K562 (cell line): ENCODE measurements around the gene ACY1. TPM values are rescaled to one million over a fixed set of nuclear protein-coding genes. Genes with fewer than 3 reads are reported as not detected.
A peak's percentile ranks its signal among the peaks of the same experiment; 100 is the strongest.

Experiments used
- ARID1B ChIP-seq: fragments of 450-650 bp; IDR thresholded peaks from 2 replicates; pipeline ENCODE4 v1.6.1; 2016; ENCODE audit warnings: antibody characterized with exemption, mild to moderate bottlenecking, inconsistent platforms
- BACH1 ChIP-seq: fragments of 200-800 bp; sonication (Bioruptor generic); IDR thresholded peaks from 2 replicates; pipeline ENCODE4 v1.6.1; 2016; ENCODE audit warnings: missing genetic modification characterization, missing compliant biosample characterization
- CREM ChIP-seq: IDR thresholded peaks from 2 replicates; pipeline ENCODE4 v1.6.1; 2014; ENCODE audit warnings: antibody characterized with exemption, low read depth
- CTBP1 ChIP-seq: fragments of 450-650 bp; IDR thresholded peaks from 2 replicates; pipeline ENCODE4 v1.6.1; 2016; ENCODE audit warnings: borderline replicate concordance
- DPF2 ChIP-seq: fragments of 450-650 bp; IDR thresholded peaks from 2 replicates; pipeline ENCODE4 v1.6.1; 2016
- ETS2 ChIP-seq: IDR thresholded peaks from 2 replicates; pipeline ENCODE4 v1.6.1; 2016; ENCODE audit warnings: borderline replicate concordance, missing genetic modification characterization, mild to moderate bottlenecking, moderate library complexity, missing compliant biosample characterization; ENCODE audit not compliant: poor library complexity, severe bottlenecking
- FOXP1 ChIP-seq: sonication (generic); formaldehyde crosslinking; IDR thresholded peaks from 2 replicates; pipeline ENCODE4 v1.8.0; 2022; ENCODE audit warnings: mild to moderate bottlenecking, missing genetic modification reagents
- KAT8 ChIP-seq: fragments of 450-650 bp; IDR thresholded peaks from 2 replicates; pipeline ENCODE4 v1.6.1; 2016; ENCODE audit warnings: low read depth, mild to moderate bottlenecking
- MAX ChIP-seq: sonication (generic); formaldehyde crosslinking; IDR thresholded peaks from 2 replicates; pipeline ENCODE4 v1.9.0; 2022; ENCODE audit warnings: mild to moderate bottlenecking, missing genetic modification reagents
- MECOM ChIP-seq: fragments of 250-450 bp; sonication (Bioruptor Pico); IDR thresholded peaks from 2 replicates; pipeline ENCODE4 v1.8.0; 2022; ENCODE audit warnings: inconsistent platforms
- MED1 ChIP-seq: sonication (generic); formaldehyde crosslinking; IDR thresholded peaks from 2 replicates; pipeline ENCODE4 v1.8.1; 2023; ENCODE audit warnings: missing genetic modification reagents, borderline replicate concordance
- MTA2 ChIP-seq: fragments of 450-650 bp; IDR thresholded peaks from 2 replicates; pipeline ENCODE4 v1.6.1; 2016; ENCODE audit warnings: low read depth
- MYNN ChIP-seq, 2 experiments: sonication (generic); formaldehyde crosslinking in 1 of 2; IDR thresholded peaks; 2 replicates each; pipeline versions ENCODE4 v1.5.0 to v1.6.1; 2016 to 2020; ENCODE audit warnings: antibody characterized with exemption in 1 of 2, missing genetic modification reagents in 1 of 2
- NFIC ChIP-seq: fragments of 450-650 bp; IDR thresholded peaks from 2 replicates; pipeline ENCODE4 v1.6.1; 2017; ENCODE audit warnings: mild to moderate bottlenecking, inconsistent platforms
- POLR2AphosphoS5 ChIP-seq: IDR thresholded peaks from 2 replicates; pipeline ENCODE4 v1.6.1; 2011; ENCODE audit warnings: mild to moderate bottlenecking, low read depth, low read length, moderate library complexity; ENCODE audit not compliant: control insufficient read depth, insufficient read depth
- SMAD4 ChIP-seq: fragments of 250-450 bp; sonication (Bioruptor Pico); conservative IDR thresholded peaks from 2 replicates; pipeline ENCODE4 v1.8.0; 2021; ENCODE audit warnings: inconsistent platforms, mild to moderate bottlenecking, moderate library complexity
- SMARCE1 ChIP-seq: fragments of 450-650 bp; IDR thresholded peaks from 2 replicates; pipeline ENCODE4 v1.7.1; 2016; ENCODE audit warnings: mild to moderate bottlenecking
- SP2 ChIP-seq: IDR thresholded peaks from 2 replicates; pipeline ENCODE4 v1.6.1; 2011; ENCODE audit warnings: mild to moderate bottlenecking, low read depth, low read length, moderate library complexity; ENCODE audit not compliant: poor library complexity, severe bottlenecking; ENCODE audit errors: extremely low read depth
- SREBF1 ChIP-seq: fragments of 150-350 bp; IDR thresholded peaks from 2 replicates; pipeline ENCODE4 v1.6.1; 2014; ENCODE audit warnings: antibody characterized with exemption, low read depth, low read length, borderline replicate concordance
- TBL1XR1 ChIP-seq, 2 experiments: IDR thresholded peaks; 2 replicates each; pipeline ENCODE4 v1.6.1; 2012; ENCODE audit warnings: improper control_type of control experiment in 2 of 2, low read length in 2 of 2, mild to moderate bottlenecking in 1 of 2
- TEAD1 ChIP-seq, 2 experiments: fragments of 450-650 bp in 1 of 2; sonication (generic) in 1 of 2; formaldehyde crosslinking; IDR thresholded peaks; 2 replicates each; pipeline versions ENCODE4 v1.4.0 to v1.8.0; 2020 to 2022; ENCODE audit warnings: mild to moderate bottlenecking in 2 of 2, missing genetic modification reagents in 1 of 2
- ZNF133 ChIP-seq: fragments of 250-450 bp; sonication (Bioruptor Pico); IDR thresholded peaks from 2 replicates; pipeline ENCODE4 v1.4.0; 2020; ENCODE audit warnings: mild to moderate bottlenecking
- polyA plus RNA-seq, 8 experiments: library from polyadenylated mRNA; depleted of rRNA in 4 of 8; stranded (reverse) in 5 of 8; unstranded in 3 of 8; fragments of >200 nt; fragmentation: Nextera tagmentation in 2 of 8; fragmentation: Illumina TruSeq in 1 of 8; extraction: Ambion mirVana in 2 of 8; extraction: Trizol in 1 of 8; gene quantifications; 2 replicates each; pipeline versions ENCODE4 v1.2.1 to v1.2.3, GENCODE V29; 2011 to 2014; ENCODE audit warnings: inconsistent platforms in 1 of 8, missing spikeins in 1 of 8
- total RNA-seq, 7 experiments: library from RNA; depleted of rRNA in 6 of 7; stranded (reverse); fragments of >200 nt in 6 of 7; fragmentation: Illumina TruSeq in 2 of 7; extraction: Trizol in 2 of 7; gene quantifications; 2 replicates each; pipeline versions ENCODE4 v1.2.1 to v1.2.3, GENCODE V29; 2011 to 2021; ENCODE audit warnings: low replicate concordance in 1 of 7

Gene ACY1
- total and polyA plus RNA-seq, 9 of the 15 experiments (the other 6 are each of a cell fraction or from before 2014, with no cell fraction given) = 70.7 to 195 (median 123) TPM

- TF ChIP-seq SP2 (no peak), MAX (CRISPR knock-in tag) (0 out of 2 replicates have a peak, but pooled peaks have one; percentile 1), TBL1XR1 (IDR thresholded peaks at IDR 0.05; ENCODE audit: low read length in 2 of 2) (peak in 1 of 2 experiments; percentile 74; a peak in 2 of 4 replicates), SMAD4 (CRISPR knock-in tag) (peak; percentile 92), ARID1B (peak; percentile 81), CTBP1 (peak; percentile 58; the same call in 1 of the 2 replicates), KAT8 (no peak), NFIC (peak; percentile 53), MYNN (IDR thresholded peaks at IDR 0.05) (peak; percentile 76; the same call in 1 of the 2 replicates), MYNN (CRISPR knock-in tag; IDR thresholded peaks at IDR 0.05) (no peak), SREBF1 (no peak), DPF2 (peak; percentile 60; the same call in 1 of the 2 replicates), SMARCE1 (no peak), MECOM (CRISPR knock-in tag) (peak; percentile 79), CREM (no peak), POLR2AphosphoS5 (peak; percentile 60; the same call in 1 of the 2 replicates), BACH1 (no peak), MED1 (CRISPR knock-in tag) (no peak), ETS2 (no peak), TEAD1 (CRISPR knock-in tag; IDR thresholded peaks at IDR 0.05) (no peak), FOXP1 (CRISPR knock-in tag) (no peak), MTA2 (peak; percentile 38; the same call in 1 of the 2 replicates), ZNF133 (CRISPR knock-in tag) (no peak)
- TF ChIP-seq, all 486 proteins: peak for 25
Measured at GRCh38 chr3:52029053-52029452, 45.7 kb downstream of the ACY1 start (continued).
